GM12878 (cell line): ENCODE data around the gene HOXB1. TPM values are rescaled to one million over a fixed set of nuclear protein-coding genes. Genes with fewer than 3 reads are reported as not detected.

ENCODE experiments used
- BACH1 ChIP-seq: fragments of 450-650 bp; IDR thresholded peaks from 2 replicates; pipeline ENCODE4 v1.6.1; 2017; ENCODE audit warnings: mild to moderate bottlenecking, borderline replicate concordance
- BHLHE40 ChIP-seq, 2 experiments: fragments of 450-650 bp in 1 of 2; IDR thresholded peaks; 2 replicates each; pipeline ENCODE4 v1.6.1; 2011 to 2017; ENCODE audit warnings: low read depth in 2 of 2, borderline replicate concordance in 1 of 2, improper control_type of control experiment in 1 of 2, low read length in 1 of 2, mild to moderate bottlenecking in 1 of 2
- CHD4 ChIP-seq: fragments of 200-600 bp; sonication (generic); IDR thresholded peaks from 2 replicates; pipeline ENCODE4 v1.6.1; 2016; ENCODE audit warnings: mild to moderate bottlenecking
- CREB1 ChIP-seq: IDR thresholded peaks from 2 replicates; pipeline ENCODE4 v1.6.1; 2012; ENCODE audit warnings: low read depth, mild to moderate bottlenecking, inconsistent platforms
- EGR1 ChIP-seq, 2 experiments: IDR thresholded peaks; 1 replicate in 1 of 2; 2 replicates in 1 of 2; pipeline ENCODE4 v1.6.1; 2011 to 2012; ENCODE audit warnings: low read depth in 2 of 2, low read length in 2 of 2, borderline replicate concordance in 1 of 2, mild to moderate bottlenecking in 1 of 2, moderate library complexity in 1 of 2
- GABPA ChIP-seq: IDR thresholded peaks from 2 replicates; pipeline ENCODE4 v1.6.1; 2014; ENCODE audit warnings: antibody characterized with exemption, low read depth, mild to moderate bottlenecking, inconsistent platforms
- MYB ChIP-seq: fragments of 150-350 bp; IDR thresholded peaks from 2 replicates; pipeline ENCODE4 v1.6.1; 2014; ENCODE audit warnings: mild to moderate bottlenecking, low read depth, low read length, borderline replicate concordance
- NFXL1 ChIP-seq: fragments of 450-650 bp; IDR thresholded peaks from 2 replicates; pipeline ENCODE4 v1.6.1; 2017; ENCODE audit warnings: antibody characterized with exemption, mild to moderate bottlenecking, borderline replicate concordance
- RB1 ChIP-seq: fragments of 450-650 bp; formaldehyde crosslinking; IDR thresholded peaks from 2 replicates; pipeline ENCODE4 v1.6.1; 2017; ENCODE audit warnings: mild to moderate bottlenecking, borderline replicate concordance
- SRF ChIP-seq, 2 experiments: IDR thresholded peaks; 2 replicates each; pipeline ENCODE4 v1.6.1; 2011; ENCODE audit warnings: low read depth in 2 of 2, low read length in 2 of 2, mild to moderate bottlenecking in 1 of 2, moderate library complexity in 1 of 2
- TCF3 ChIP-seq: IDR thresholded peaks from 2 replicates; pipeline ENCODE4 v1.6.1; 2012; ENCODE audit warnings: low read depth, mild to moderate bottlenecking, low read length, borderline replicate concordance; ENCODE audit not compliant: insufficient read depth
- ZNF217 ChIP-seq: fragments of 450-650 bp; IDR thresholded peaks from 2 replicates; pipeline ENCODE4 v1.6.1; 2017; ENCODE audit warnings: antibody characterized with exemption, mild to moderate bottlenecking
- ZNF24 ChIP-seq: fragments of 450-650 bp; IDR thresholded peaks from 2 replicates; pipeline ENCODE4 v1.6.1; 2017; ENCODE audit warnings: antibody characterized with exemption, mild to moderate bottlenecking
- ZNF622 ChIP-seq: fragments of 450-650 bp; IDR thresholded peaks from 2 replicates; pipeline ENCODE4 v1.6.1; 2017; ENCODE audit warnings: mild to moderate bottlenecking, inconsistent platforms
- polyA plus RNA-seq, 11 experiments: library from polyadenylated mRNA; depleted of rRNA in 4 of 11; unstranded in 6 of 11; stranded (reverse) in 5 of 11; fragments of >200 nt; fragmentation: Nextera tagmentation in 4 of 11; fragmentation: Illumina TruSeq in 1 of 11; extraction: Ambion mirVana in 4 of 11; extraction: Trizol in 1 of 11; gene quantifications; 1 replicate in 1 of 11; 2 replicates in 10 of 11; pipeline versions ENCODE4 v1.2.1 to v1.2.3, GENCODE V29; 2011 to 2016; ENCODE audit warnings: inconsistent platforms in 2 of 11, missing spikeins in 2 of 11, low read depth in 1 of 11
- total RNA-seq, 4 experiments: library from RNA; depleted of rRNA in 3 of 4; stranded (reverse); fragments of >200 nt in 3 of 4; fragmentation: Illumina TruSeq in 1 of 4; extraction: Trizol in 1 of 4; gene quantifications; 2 replicates each; pipeline versions ENCODE4 v1.2.1 to v1.2.3, GENCODE V29; 2013 to 2021
- TF ChIP-seq, protein P1 (sequence below): fragments of 450-650 bp; IDR thresholded peaks from 2 replicates; pipeline ENCODE4 v1.6.1; 2017; ENCODE audit warnings: mild to moderate bottlenecking, moderate library complexity
- TF ChIP-seq, protein P2 (sequence below): fragments of 450-650 bp; IDR thresholded peaks from 2 replicates; pipeline ENCODE4 v1.6.1; 2017; ENCODE audit warnings: low read depth, mild to moderate bottlenecking, moderate library complexity
- TF ChIP-seq, protein P3 (sequence below): fragments of 450-650 bp; IDR thresholded peaks from 2 replicates; pipeline ENCODE4 v1.6.1; 2017; ENCODE audit warnings: mild to moderate bottlenecking
- TF ChIP-seq, protein P4 (sequence below): fragments of 450-650 bp; IDR thresholded peaks from 2 replicates; pipeline ENCODE4 v1.6.1; 2016; ENCODE audit warnings: mild to moderate bottlenecking
- TF ChIP-seq, protein P5 (sequence below): IDR thresholded peaks from 2 replicates; pipeline ENCODE4 v1.6.1; 2011; ENCODE audit warnings: borderline replicate concordance, low read depth, mild to moderate bottlenecking, moderate library complexity, low read length; ENCODE audit not compliant: insufficient read depth, poor library complexity, severe bottlenecking

HOXB1 gene
- total and polyA plus RNA-seq, 10 of the 15 experiments (the other 5 are each of a cell fraction or from before 2014, with no cell fraction given): not detected

DNA sequence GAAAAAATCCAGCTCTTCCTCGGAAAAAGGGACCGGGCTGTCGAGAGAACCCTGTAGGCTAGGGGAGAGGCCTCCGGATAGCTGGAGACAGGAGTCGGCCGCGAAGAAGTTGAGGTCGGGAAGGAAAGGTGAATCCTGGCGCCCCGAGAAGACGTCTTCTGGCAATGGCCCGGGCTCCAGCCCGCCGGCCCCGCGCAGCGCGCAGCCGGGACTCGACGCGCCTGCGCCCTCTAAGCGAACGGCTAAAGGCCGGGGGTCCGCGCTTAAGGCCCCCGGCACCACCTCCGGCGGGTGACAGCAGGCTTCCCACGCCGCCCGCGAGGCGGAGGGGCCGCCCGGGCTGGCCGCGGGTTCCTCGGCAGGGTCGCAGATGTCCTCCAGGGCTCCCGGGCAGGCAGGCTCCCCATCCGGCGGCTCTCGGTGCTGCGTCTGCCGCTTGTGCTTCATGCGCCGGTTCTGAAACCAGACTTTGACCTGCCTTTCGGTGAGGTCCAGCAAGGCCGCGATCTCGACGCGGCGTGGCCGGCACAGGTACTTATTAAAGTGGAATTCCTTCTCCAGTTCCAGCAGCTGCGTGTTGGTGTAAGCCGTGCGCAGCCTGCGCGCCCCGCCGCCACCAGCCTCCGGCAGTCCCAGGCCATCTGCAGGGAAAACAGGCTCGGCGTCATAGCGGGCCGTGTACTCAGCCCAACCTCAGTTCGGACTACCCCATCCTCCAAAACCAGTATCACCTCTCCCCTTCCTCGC is 12.5 kb upstream of the HOXB1 start (continued):
- TF ChIP-seq MYB: no peak
- TF ChIP-seq TCF3: no peak
- TF ChIP-seq ZNF24: no peak
- TF ChIP-seq, protein P1, sequence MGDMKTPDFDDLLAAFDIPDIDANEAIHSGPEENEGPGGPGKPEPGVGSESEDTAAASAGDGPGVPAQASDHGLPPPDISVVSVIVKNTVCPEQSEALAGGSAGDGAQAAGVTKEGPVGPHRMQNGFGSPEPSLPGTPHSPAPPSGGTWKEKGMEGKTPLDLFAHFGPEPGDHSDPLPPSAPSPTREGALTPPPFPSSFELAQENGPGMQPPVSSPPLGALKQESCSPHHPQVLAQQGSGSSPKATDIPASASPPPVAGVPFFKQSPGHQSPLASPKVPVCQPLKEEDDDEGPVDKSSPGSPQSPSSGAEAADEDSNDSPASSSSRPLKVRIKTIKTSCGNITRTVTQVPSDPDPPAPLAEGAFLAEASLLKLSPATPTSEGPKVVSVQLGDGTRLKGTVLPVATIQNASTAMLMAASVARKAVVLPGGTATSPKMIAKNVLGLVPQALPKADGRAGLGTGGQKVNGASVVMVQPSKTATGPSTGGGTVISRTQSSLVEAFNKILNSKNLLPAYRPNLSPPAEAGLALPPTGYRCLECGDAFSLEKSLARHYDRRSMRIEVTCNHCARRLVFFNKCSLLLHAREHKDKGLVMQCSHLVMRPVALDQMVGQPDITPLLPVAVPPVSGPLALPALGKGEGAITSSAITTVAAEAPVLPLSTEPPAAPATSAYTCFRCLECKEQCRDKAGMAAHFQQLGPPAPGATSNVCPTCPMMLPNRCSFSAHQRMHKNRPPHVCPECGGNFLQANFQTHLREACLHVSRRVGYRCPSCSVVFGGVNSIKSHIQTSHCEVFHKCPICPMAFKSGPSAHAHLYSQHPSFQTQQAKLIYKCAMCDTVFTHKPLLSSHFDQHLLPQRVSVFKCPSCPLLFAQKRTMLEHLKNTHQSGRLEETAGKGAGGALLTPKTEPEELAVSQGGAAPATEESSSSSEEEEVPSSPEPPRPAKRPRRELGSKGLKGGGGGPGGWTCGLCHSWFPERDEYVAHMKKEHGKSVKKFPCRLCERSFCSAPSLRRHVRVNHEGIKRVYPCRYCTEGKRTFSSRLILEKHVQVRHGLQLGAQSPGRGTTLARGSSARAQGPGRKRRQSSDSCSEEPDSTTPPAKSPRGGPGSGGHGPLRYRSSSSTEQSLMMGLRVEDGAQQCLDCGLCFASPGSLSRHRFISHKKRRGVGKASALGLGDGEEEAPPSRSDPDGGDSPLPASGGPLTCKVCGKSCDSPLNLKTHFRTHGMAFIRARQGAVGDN: peak; percentile 73
- TF ChIP-seq CHD4: no peak
- TF ChIP-seq, protein P2, sequence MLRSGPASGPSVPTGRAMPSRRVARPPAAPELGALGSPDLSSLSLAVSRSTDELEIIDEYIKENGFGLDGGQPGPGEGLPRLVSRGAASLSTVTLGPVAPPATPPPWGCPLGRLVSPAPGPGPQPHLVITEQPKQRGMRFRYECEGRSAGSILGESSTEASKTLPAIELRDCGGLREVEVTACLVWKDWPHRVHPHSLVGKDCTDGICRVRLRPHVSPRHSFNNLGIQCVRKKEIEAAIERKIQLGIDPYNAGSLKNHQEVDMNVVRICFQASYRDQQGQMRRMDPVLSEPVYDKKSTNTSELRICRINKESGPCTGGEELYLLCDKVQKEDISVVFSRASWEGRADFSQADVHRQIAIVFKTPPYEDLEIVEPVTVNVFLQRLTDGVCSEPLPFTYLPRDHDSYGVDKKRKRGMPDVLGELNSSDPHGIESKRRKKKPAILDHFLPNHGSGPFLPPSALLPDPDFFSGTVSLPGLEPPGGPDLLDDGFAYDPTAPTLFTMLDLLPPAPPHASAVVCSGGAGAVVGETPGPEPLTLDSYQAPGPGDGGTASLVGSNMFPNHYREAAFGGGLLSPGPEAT: no peak
- TF ChIP-seq NFXL1: no peak
- TF ChIP-seq RB1: 0 out of 2 replicates have a peak, but pooled peaks have one; percentile 29
- TF ChIP-seq ZNF217: no peak
- TF ChIP-seq, protein P3, sequence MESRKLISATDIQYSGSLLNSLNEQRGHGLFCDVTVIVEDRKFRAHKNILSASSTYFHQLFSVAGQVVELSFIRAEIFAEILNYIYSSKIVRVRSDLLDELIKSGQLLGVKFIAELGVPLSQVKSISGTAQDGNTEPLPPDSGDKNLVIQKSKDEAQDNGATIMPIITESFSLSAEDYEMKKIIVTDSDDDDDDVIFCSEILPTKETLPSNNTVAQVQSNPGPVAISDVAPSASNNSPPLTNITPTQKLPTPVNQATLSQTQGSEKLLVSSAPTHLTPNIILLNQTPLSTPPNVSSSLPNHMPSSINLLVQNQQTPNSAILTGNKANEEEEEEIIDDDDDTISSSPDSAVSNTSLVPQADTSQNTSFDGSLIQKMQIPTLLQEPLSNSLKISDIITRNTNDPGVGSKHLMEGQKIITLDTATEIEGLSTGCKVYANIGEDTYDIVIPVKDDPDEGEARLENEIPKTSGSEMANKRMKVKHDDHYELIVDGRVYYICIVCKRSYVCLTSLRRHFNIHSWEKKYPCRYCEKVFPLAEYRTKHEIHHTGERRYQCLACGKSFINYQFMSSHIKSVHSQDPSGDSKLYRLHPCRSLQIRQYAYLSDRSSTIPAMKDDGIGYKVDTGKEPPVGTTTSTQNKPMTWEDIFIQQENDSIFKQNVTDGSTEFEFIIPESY: no peak
- no peak for TF ChIP-seq GABPA
- TF ChIP-seq, protein P4, sequence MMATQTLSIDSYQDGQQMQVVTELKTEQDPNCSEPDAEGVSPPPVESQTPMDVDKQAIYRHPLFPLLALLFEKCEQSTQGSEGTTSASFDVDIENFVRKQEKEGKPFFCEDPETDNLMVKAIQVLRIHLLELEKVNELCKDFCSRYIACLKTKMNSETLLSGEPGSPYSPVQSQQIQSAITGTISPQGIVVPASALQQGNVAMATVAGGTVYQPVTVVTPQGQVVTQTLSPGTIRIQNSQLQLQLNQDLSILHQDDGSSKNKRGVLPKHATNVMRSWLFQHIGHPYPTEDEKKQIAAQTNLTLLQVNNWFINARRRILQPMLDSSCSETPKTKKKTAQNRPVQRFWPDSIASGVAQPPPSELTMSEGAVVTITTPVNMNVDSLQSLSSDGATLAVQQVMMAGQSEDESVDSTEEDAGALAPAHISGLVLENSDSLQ: no peak
- peak; percentile 56; the same call in 1 of the 2 replicates for TF ChIP-seq BACH1
- TF ChIP-seq EGR1 (IDR thresholded peaks at IDR 0.05; ENCODE audit: borderline replicate concordance in 1 of 2, low read depth in 2 of 2, low read length in 2 of 2): no peak
- TF ChIP-seq BHLHE40 (IDR thresholded peaks at IDR 0.05; ENCODE audit: borderline replicate concordance in 1 of 2, low read depth in 2 of 2, low read length in 1 of 2): peak in 1 of 2 experiments; percentile 49; a peak in 1 of 4 replicates
- TF ChIP-seq SRF (IDR thresholded peaks at IDR 0.05; ENCODE audit: low read depth in 2 of 2, low read length in 2 of 2): no peak
- no peak for TF ChIP-seq ZNF622
- TF ChIP-seq CREB1: no peak
- TF ChIP-seq, protein P5, sequence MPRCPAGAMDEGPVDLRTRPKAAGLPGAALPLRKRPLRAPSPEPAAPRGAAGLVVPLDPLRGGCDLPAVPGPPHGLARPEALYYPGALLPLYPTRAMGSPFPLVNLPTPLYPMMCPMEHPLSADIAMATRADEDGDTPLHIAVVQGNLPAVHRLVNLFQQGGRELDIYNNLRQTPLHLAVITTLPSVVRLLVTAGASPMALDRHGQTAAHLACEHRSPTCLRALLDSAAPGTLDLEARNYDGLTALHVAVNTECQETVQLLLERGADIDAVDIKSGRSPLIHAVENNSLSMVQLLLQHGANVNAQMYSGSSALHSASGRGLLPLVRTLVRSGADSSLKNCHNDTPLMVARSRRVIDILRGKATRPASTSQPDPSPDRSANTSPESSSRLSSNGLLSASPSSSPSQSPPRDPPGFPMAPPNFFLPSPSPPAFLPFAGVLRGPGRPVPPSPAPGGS: no peak
